SKM-1 treated with dmso at 0.1 percent for 144 hours (cell line): ENCODE results near the gene SLX9.

Experiments
- DNase-seq: peaks from one replicate; lab custom pipeline; 2025; ENCODE audit not compliant: unreplicated experiment; lab: John Stamatoyannopoulos, UW

SLX9 gene

GRCh38 chr21:44946254-44947041 is 6.6 kb downstream of the SLX9 start:
- no peak for DNase-seq

GRCh38 chr21:44947111-44947929 is 7.5 kb downstream of the SLX9 start:
- no peak for DNase-seq

GRCh38 chr21:44947930-44948331 is 8.1 kb downstream of the SLX9 start:
- DNase-seq: no peak

- no peak for DNase-seq
These were observed 8.7 kb downstream of the SLX9 start for GRCh38 chr21:44948426-44949120.

GRCh38 chr21:44949161-44949778 is 9.4 kb downstream of the SLX9 start:
- DNase-seq: no peak

GRCh38 chr21:44949779-44950198 is 10.0 kb downstream of the SLX9 start:
- DNase-seq: peak; percentile 41

GRCh38 chr21:44950351-44950750 is 10.5 kb downstream of the SLX9 start:
- no peak for DNase-seq

- no peak for DNase-seq
These were observed 11.5 kb downstream of the SLX9 start for GRCh38 chr21:44951186-44951915.

- DNase-seq: no peak
These were observed 12.5 kb downstream of the SLX9 start for GRCh38 chr21:44952116-44952928.

GRCh38 chr21:44952929-44953627 is 13.2 kb downstream of the SLX9 start:
- DNase-seq: no peak

GRCh38 chr21:44953628-44954021 is 13.8 kb downstream of the SLX9 start:
- no peak for DNase-seq

GRCh38 chr21:44954281-44954771 is 14.5 kb downstream of the SLX9 start:
- no peak for DNase-seq

- no peak for DNase-seq
These were observed 15.4 kb downstream of the SLX9 start for GRCh38 chr21:44955141-44955797.

- no peak for DNase-seq
These were observed 16.0 kb downstream of the SLX9 start for GRCh38 chr21:44955798-44956175.

GRCh38 chr21:44956356-44957046 is 16.7 kb downstream of the SLX9 start:
- no peak for DNase-seq

GRCh38 chr21:44957047-44957831 is 17.4 kb downstream of the SLX9 start:
- DNase-seq: no peak

- DNase-seq: no peak
These were observed 18.1 kb downstream of the SLX9 start for GRCh38 chr21:44957901-44958451.
